Activated gamma-delta T cell (primary cell): ENCODE data around the gene NUP153.
"Not testable (repeated sequence)": the region's sequence is repeated elsewhere in the genome, so short reads cannot be mapped to it uniquely, and the experiment has no call there.

ENCODE experiments used
- DNase-seq: peaks from one replicate; lab custom pipeline; 2025; lab: John Stamatoyannopoulos, UW

The NUP153 gene

GRCh38 chr6:17601386-17601703, 105.4 kb downstream of the NUP153 start:
- no peak for DNase-seq

- DNase-seq: peak; percentile 54
These were observed 106.0 kb downstream of the NUP153 start for GRCh38 chr6:17600527-17601385.

DNA sequence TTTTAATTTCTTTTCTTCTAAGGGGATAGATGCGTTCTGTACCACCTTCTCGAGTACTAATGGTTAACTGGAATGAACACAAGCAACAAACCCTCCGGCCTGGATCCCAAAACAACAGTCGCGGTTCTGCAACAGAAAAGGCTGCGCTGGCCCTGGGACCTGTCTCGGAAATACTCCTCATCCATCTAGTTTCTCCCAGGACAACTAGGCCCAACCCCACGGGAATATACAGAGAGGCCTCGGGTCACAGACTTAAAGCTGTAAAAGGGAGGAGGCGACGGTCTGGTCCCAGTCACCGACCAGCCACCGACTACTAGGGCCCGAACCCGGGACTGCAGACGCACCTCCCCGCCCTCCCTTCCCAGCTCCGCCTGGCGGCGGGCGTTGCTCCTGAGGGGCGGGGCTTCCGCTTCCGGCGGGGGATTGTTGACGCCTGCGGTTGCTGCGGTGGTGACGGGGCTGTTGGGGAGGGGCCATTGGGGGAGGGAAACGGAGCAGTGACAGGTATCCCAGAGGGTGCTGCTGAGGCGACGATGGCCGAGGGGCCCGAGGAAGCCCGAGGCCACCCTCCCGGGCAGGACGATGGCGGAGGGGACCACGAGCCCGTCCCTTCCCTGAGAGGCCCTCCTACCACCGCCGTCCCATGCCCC, 106.7 kb downstream of the NUP153 start, which contains the start of gene FAM8A1:
TSS of gene FAM8A1 (plus strand) at position 426 of the 650 bp plus-strand sequence. CDS start at position 534, 108 bp downstream.
- peak; percentile 90 for DNase-seq

DNA sequence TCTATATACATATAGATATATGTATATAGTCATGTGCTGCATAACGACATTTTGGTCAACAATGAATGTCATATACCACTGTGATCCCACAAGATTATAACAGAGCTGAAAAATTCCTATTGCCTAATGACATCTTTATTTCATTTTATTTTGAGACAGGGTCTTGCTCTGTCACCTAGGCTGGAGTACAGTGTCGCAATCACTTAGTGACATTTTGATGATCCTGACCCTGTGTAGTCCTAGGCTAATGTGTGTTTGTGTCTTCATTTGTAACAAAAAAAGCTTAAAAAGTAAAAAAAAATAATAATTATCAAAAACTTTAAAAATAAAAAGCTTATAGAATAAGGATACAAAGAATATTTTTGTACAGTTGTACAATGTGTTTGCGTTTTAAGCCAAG, 110.6 kb downstream of the NUP153 start:
- DNase-seq: no peak

DNA sequence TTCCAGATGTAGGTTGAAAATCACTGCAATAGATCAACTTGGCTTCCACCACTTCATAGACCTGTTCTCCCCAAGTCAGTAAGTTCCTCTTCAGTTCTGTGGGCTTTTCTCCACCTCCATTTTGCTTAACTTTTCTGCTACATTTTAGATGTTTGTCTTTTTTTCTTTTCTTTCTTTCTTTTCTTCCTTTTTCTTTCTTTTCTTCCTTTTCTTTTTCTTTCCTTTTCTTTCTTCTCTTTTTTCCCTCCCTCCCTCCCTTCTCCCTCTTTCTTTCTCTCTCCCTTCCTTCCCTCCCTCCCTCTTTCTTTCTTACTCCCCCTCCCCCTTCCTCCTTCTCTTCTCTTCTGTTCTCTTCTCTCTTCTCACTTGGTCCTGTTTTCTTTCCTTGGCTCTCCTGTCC, 113.5 kb downstream of the NUP153 start:
- DNase-seq: no peak

DNA sequence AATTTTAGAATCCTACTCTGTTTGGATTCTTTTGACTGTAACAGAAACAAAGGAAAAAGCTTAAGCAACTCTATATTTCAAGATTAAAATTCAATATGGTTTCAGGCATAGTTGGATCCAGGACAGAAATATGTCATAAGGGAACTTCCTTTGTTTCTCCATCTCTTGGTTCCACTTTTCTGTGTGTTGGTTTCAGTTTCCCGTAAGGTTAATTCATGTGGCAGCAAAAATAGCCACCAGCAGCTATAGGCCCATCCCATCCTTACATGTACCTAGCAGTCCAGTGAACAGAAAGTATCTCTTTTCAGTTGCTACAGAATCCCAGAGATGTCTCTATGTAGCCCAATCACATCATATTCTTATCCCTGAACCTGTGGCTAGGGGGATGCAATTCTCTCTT, 115.4 kb downstream of the NUP153 start:
- DNase-seq: no peak

DNA sequence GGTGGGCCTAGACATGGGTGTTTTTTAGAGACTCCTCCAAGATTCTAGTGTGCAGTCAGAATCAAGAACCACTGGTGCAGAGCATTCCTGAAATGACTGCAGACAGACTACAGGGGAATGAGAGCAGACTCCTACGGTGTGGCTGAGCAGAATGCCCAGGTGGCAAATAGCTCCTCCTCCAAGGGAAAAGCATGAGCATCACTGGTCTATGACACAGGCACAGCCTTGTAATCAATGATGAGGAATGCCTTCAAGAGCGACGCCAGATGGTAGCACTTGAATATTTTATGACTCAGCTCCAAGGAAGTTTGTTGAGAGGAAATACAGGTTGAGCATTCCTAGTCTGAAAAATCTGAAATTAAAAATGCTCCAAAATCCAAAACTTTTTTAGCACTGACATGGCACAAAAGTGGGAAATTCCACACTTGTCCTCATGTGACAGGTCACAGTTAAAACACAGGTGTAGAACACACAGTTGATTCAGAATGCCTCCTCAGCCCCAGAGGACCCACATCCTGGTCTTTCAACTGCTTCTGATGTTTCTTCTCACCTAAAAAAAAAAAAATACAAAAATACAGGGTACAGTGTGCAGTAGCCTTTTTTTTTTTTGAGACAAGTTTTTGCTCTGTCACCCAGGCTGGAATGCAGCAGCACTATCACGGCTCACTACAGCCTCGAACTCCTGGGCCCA, 117.2 kb downstream of the NUP153 start:
- no peak for DNase-seq

GRCh38 chr6:17588011-17588410, 118.7 kb downstream of the NUP153 start:
- no peak for DNase-seq

DNA sequence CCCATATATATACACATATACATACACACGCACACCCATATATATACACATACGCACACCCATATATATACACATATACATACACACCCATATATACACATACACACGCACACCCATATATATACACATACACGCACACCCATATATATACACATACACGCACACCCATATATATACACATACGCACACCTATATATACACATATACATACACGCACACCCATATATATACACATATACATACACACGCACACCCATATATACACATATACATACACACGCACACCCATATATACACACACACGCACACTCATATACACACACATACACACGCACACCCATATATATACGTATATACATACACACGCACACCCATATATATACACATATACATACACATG, 120.1 kb downstream of the NUP153 start:
- not testable (repeated sequence) for DNase-seq

GRCh38 chr6:17585766-17586490, 120.8 kb downstream of the NUP153 start:
- DNase-seq: no peak

DNA sequence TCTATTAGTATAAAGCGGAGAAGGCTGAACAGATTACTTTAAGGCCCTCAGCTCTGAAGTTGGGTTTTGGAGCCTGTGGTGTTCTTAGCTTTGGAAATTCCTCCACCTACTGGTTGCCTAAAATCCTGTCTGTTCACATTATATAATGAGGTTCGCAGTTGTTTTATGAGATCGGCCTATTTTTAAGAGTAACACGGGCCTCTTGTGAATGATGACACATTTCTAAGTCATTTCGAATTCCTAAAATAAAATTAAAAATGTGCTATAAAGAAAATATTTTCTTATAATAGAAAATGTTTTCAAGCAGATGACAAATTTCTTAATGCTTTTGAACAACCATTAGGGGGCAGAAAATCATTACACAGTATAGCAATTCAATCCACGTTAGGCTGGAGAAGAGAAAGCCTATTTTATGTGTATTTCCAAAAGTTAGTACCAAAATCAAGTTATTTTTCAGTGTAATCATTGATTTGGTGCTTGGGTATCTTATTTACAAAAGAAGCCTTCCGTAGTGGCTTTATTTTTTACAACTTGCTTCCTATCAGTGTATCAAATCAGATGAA, 122.4 kb downstream of the NUP153 start:
- DNase-seq: no peak

DNA sequence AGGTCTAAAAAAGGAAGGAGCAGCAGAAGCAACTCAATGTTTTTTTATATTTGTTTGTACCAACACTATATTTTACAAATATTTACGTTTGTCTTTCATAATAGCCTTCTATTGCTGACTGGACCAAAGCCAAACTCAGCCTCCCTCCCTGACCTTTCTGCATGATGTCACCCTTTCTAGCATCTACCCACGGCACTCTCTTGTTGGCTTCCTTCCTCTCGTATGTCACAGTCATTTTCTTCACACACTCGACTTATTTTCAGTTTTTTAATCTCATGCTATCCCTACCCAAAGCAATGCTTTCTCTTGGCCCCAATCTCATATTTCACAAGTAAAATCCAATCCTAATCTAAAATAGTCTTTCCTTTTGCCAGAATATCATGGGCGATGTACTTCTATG, 122.9 kb downstream of the NUP153 start:
- no peak for DNase-seq

- not testable (repeated sequence) for DNase-seq
These were observed 125.4 kb downstream of the NUP153 start for GRCh38 chr6:17581282-17581681.

DNA sequence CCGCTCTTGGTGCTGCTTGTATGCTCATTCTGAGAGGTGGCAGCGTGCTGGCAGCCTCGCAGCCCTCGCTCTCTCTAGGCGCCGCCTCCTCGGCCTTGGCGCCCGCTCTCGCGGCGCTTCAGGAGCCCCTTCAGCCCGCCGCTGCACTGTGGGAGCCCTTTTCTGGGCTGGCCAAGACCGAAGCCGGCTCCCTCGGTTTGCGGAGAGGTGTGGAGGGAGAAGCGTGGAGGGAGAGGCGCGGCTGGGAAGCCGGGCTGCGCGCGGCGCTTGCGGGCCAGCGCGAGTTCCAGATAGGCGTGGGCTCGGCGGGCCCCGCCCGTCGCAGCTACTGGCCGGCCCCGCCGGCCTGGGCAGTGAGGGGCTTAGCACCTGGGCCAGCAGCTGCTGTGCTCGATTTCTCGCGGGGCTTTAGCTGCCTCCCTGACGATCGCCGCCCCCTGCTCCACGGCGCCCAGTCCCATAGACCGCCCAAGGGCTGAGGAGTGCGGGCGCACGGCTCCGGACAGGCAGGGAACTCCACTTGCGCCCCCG, 126.1 kb downstream of the NUP153 start:
- peak; percentile 15 for DNase-seq

DNA sequence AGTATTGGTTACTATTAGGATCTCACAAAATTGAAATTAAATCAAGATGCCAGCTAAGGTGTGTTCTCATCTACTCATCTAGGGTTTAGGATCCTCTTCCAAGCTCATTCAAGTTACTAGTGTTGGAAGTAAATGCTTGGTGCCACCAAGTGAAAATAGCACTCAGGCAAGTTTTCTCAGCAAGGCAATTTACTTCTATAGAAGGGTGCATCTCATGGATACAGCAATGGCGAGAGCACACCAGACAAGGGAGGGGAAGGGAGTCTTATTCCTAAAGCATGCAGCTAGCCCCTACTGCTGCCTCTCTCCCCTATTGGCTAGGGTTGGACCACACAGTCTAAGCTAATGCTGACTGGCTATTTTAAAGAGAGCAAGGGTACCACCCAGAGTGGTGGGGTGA, 129.7 kb downstream of the NUP153 start:
- DNase-seq: no peak

GRCh38 chr6:17574866-17575560, 131.7 kb downstream of the NUP153 start:
- DNase-seq: no peak

- DNase-seq: no peak
These were observed 141.3 kb downstream of the NUP153 start for GRCh38 chr6:17565399-17565798.
